ENCODE results near the gene EPG5. TPM values are rescaled to one million over a fixed set of nuclear protein-coding genes. Genes with fewer than 3 reads are reported as not detected.
"Not testable (repeated sequence)": the region's sequence is repeated elsewhere in the genome, so short reads cannot be mapped to it uniquely, and the experiment has no call there.

EPG5 gene
- total RNA-seq, 4 donors from 2014 or later = 39.1 to 105 (median 59.0) TPM

- Histone ChIP-seq H3K27me3 (no peaks in the 10 kb centered on the region), H3K4me3 (replicated peaks in 1 of 3) (no peak overlapping the region), H3K27ac (no peak overlapping the region), H3K36me3 (no peaks in the 10 kb centered on the region), H3K4me1 (peaks cover 17 to 23% of the 10 kb centered on the region in 2 donors), H3K9me3 (no peaks in the 10 kb centered on the region)
- TF ChIP-seq, protein P1, sequence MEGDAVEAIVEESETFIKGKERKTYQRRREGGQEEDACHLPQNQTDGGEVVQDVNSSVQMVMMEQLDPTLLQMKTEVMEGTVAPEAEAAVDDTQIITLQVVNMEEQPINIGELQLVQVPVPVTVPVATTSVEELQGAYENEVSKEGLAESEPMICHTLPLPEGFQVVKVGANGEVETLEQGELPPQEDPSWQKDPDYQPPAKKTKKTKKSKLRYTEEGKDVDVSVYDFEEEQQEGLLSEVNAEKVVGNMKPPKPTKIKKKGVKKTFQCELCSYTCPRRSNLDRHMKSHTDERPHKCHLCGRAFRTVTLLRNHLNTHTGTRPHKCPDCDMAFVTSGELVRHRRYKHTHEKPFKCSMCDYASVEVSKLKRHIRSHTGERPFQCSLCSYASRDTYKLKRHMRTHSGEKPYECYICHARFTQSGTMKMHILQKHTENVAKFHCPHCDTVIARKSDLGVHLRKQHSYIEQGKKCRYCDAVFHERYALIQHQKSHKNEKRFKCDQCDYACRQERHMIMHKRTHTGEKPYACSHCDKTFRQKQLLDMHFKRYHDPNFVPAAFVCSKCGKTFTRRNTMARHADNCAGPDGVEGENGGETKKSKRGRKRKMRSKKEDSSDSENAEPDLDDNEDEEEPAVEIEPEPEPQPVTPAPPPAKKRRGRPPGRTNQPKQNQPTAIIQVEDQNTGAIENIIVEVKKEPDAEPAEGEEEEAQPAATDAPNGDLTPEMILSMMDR (IDR thresholded peaks at IDR 0.05) = no peak
- no peak for TF ChIP-seq POLR2A (IDR thresholded peaks at IDR 0.05)
- intact Hi-C loops (cut with DNase I) = no loop called here
- DNase-seq = no peak
- 84 to 86% methylated on average over 1 of the region's 1 CpG for WGBS, 2 donors
Measured at GRCh38 chr18:45834306-45834705, 132.8 kb downstream of the EPG5 start.

DNA sequence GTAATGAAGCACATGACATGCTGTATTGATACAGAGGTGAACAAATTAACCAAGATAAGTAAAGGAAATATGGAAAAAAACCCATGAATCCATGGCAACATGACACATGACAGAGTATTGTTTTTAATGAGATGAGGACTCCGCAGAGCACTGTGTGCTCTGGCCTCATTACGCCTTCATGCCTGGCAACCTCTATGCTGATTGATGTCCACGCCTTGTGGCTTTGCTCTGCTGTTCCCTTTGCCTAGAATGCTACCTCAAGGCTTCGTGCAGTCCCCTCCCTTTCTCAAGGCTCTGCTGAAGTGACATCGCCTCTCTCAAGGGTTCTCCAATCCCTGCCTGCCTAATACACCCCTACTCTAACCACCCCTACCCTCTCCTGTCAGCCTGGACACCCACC is 133.3 kb downstream of the EPG5 start:
- TF ChIP-seq POLR2A (IDR thresholded peaks at IDR 0.05) = no peak
- no peaks in the 10 kb centered on the region for H3K27me3 ChIP-seq
- no peaks in the 10 kb centered on the region for H3K36me3 ChIP-seq
- intact Hi-C loops (cut with DNase I) = no loop called here
- H3K4me1 ChIP-seq = peaks cover 16 to 19% of the 10 kb centered on the region in 2 donors
- no peak overlapping the region for H3K4me3 ChIP-seq (replicated peaks in 1 of 3)
- WGBS, 2 donors = 78 to 81% methylated on average over 5 of the region's 5 CpGs
- no peak overlapping the region for H3K27ac ChIP-seq
- no peak for DNase-seq
- no peaks in the 10 kb centered on the region for H3K9me3 ChIP-seq

GRCh38 chr18:45830917-45831316 is 136.2 kb downstream of the EPG5 start:
- Histone ChIP-seq H3K4me3 (replicated peaks in 1 of 3) (no peak overlapping the region), H3K27me3 (no peaks in the 10 kb centered on the region), H3K9me3 (no peaks in the 10 kb centered on the region), H3K27ac (no peak overlapping the region), H3K4me1 (peaks cover 10 to 13% of the 10 kb centered on the region in 2 donors), H3K36me3 (no peaks in the 10 kb centered on the region)
- no peak for DNase-seq
- intact Hi-C loops (cut with DNase I) = no loop called here
- 85 to 89% methylated on average over 7 of the region's 7 CpGs for WGBS, 2 donors
- no peak for TF ChIP-seq POLR2A (IDR thresholded peaks at IDR 0.05)
- TF ChIP-seq, protein P1 (IDR thresholded peaks at IDR 0.05) = no peak

GRCh38 chr18:45829855-45830254 is 137.3 kb downstream of the EPG5 start:
- no peak for DNase-seq
- Histone ChIP-seq H3K36me3 (no peaks in the 10 kb centered on the region), H3K27ac (no peak overlapping the region), H3K4me3 (replicated peaks in 1 of 3) (no peak overlapping the region), H3K9me3 (no peaks in the 10 kb centered on the region), H3K27me3 (no peaks in the 10 kb centered on the region), H3K4me1 (peaks cover 10 to 18% of the 10 kb centered on the region in 2 donors)
- intact Hi-C loops (cut with DNase I) = no loop called here
- 59 to 64% methylated on average over 9 of the region's 9 CpGs for WGBS, 2 donors
- no peak for TF ChIP-seq POLR2A (IDR thresholded peaks at IDR 0.05)
- TF ChIP-seq, protein P1 (IDR thresholded peaks at IDR 0.05) = no peak

DNA sequence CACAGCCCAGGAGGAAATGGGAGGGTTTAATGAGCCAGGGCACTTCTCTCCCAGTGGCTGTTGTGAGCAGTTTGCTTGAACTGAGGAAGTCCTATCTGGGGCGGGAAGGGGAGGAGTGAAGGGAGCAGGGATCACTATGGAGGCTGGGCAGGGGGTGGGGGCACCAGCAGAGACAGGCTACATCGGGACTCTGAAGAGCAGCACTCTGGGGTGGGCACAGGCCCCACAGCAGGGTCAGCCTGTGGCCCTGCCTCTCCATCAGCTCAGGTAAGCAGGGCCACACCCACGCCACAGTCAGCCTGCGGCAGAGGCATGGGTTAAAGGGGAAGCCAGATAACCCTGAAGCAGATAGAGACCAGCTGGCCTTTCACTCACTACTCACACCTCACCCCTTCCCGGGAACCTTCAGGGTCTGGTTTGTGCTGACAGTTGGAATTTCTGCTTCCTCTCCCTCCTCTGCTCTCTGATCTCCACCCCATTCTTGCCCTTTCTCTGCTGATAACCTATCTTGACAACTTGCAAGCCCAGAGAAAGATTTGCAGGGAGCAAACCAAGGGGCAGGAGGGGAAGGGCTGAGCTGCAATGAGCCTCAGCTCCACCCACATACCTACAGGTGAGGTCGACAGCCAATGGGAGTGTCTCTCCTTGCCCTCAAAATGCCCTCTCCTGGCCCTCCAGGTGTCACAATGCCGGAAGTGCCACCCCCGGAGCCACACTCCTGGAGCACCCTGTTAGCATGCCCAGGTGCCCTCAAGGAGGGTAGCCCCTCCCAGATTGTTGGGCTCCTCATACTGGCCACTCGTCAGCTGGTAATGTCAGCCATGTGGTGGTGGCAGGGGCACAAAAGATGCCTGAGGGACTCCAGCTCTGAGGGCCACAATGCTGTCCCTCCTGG is 138.0 kb downstream of the EPG5 start:
- Histone ChIP-seq H3K27ac (no peak overlapping the region), H3K36me3 (no peaks in the 10 kb centered on the region), H3K9me3 (no peaks in the 10 kb centered on the region), H3K4me1 (peaks cover 10 to 18% of the 10 kb centered on the region in 2 donors), H3K4me3 (replicated peaks in 1 of 3) (no peak overlapping the region), H3K27me3 (no peaks in the 10 kb centered on the region)
- 64 to 65% methylated on average over 8 of the region's 9 CpGs for WGBS, 2 donors
- TF ChIP-seq POLR2A (IDR thresholded peaks at IDR 0.05) = no peak
- TF ChIP-seq, protein P1 (IDR thresholded peaks at IDR 0.05) = no peak
- no peak for DNase-seq
- intact Hi-C loops (cut with DNase I) = no loop called here

DNA sequence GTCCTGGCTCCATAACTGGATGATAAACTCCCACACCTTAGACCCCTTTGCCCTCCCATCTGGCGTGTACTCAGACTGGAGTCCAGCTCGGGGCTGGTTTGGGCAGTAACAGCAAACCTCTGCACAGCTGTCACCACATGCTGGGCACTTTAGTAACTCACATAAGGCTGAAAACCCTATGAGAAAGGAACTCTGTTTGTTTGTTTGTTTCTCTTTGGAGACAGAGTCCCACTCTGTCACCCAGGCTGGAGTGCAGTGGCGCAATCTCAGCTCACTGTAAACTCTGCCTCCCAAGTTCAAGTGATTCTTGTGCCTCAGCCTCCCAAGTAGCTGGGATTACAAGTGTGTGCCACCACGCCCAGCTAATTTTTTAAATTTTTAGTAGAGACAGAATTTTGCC is 140.4 kb downstream of the EPG5 start:
- H3K4me3 ChIP-seq (replicated peaks in 1 of 3); intact Hi-C loops (cut with DNase I); H3K27me3 ChIP-seq; DNase-seq; H3K9me3 ChIP-seq; H3K27ac ChIP-seq; H3K36me3 ChIP-seq: not testable (repeated sequence)
- 95 to 98% methylated on average over 4 of the region's 4 CpGs for WGBS, 2 donors
- peaks cover 10 to 18% of the 10 kb centered on the region in 2 donors for H3K4me1 ChIP-seq
